Skin epidermis (tissue), 12 donors: Measurements from ENCODE around the gene PPEF1.
"Not testable (repeated sequence)": the region's sequence is repeated elsewhere in the genome, so short reads cannot be mapped to it uniquely, and the experiment has no call there.

ENCODE experiments used
- H3K27ac ChIP-seq, 21 experiments: fragments of 200-600 bp; sonication (generic) in 11 of 21; one replicate each; pipeline ENCODE4 v1.5.0; 2020; ENCODE audit warnings: mild to moderate bottlenecking in 3 of 21, inconsistent platforms in 2 of 21, moderate library complexity in 2 of 21
- H3K4me3 ChIP-seq, 7 experiments: fragments of 200-600 bp; sonication (generic) in 2 of 7; one replicate each; pipeline ENCODE4 v1.5.0; 2020; ENCODE audit warnings: inconsistent platforms in 2 of 7, mild to moderate bottlenecking in 2 of 7, moderate library complexity in 1 of 7

Gene PPEF1

GRCh38 chrX:18769812-18770573 is 62.5 kb downstream of the PPEF1 start:
- no peak overlapping the region for H3K4me3 ChIP-seq
- no peak overlapping the region for H3K27ac ChIP-seq

GRCh38 chrX:18789916-18790315 is 82.5 kb downstream of the PPEF1 start:
- H3K27ac ChIP-seq, result no peak overlapping the region

GRCh38 chrX:18792828-18793227 is 85.4 kb downstream of the PPEF1 start:
- Histone ChIP-seq H3K27ac (no peak overlapping the region), H3K4me3 (no peak overlapping the region)

More at GRCh38 chrX:18789916-18790315, 82.5 kb downstream of the PPEF1 start:
- H3K4me3 ChIP-seq, result no peak overlapping the region

GRCh38 chrX:18793601-18794089 is 86.2 kb downstream of the PPEF1 start:
- Histone ChIP-seq H3K4me3 (no peak overlapping the region), H3K27ac (no peak overlapping the region)

- Histone ChIP-seq H3K4me3 (no peak overlapping the region), H3K27ac (no peak overlapping the region)
Observed at GRCh38 chrX:18797141-18797540, 89.7 kb downstream of the PPEF1 start.

GRCh38 chrX:18799911-18800310 is 92.5 kb downstream of the PPEF1 start:
- H3K27ac ChIP-seq, result no peak overlapping the region

GRCh38 chrX:18809641-18810040 is 102.2 kb downstream of the PPEF1 start:
- H3K4me3 ChIP-seq, result no peak overlapping the region
- no peak overlapping the region for H3K27ac ChIP-seq

More at GRCh38 chrX:18799911-18800310, 92.5 kb downstream of the PPEF1 start:
- H3K4me3 ChIP-seq, result no peak overlapping the region

GRCh38 chrX:18810416-18810815 is 103.0 kb downstream of the PPEF1 start:
- H3K27ac ChIP-seq, result no peak overlapping the region
- no peak overlapping the region for H3K4me3 ChIP-seq

- H3K4me3 ChIP-seq, result no peak overlapping the region
- H3K27ac ChIP-seq, result no peak overlapping the region
Observed at GRCh38 chrX:18825375-18825774, 117.9 kb downstream of the PPEF1 start.

- Histone ChIP-seq H3K27ac (no peak overlapping the region), H3K4me3 (no peak overlapping the region)
Observed at GRCh38 chrX:18828832-18829404, 121.5 kb downstream of the PPEF1 start.

- Histone ChIP-seq H3K27ac (peak overlapping the region in 2 of 21 experiments; percentile 21 to 39), H3K4me3 (no peak overlapping the region)
Observed at GRCh38 chrX:18833071-18833731, 125.8 kb downstream of the PPEF1 start.

- H3K27ac ChIP-seq, result not testable (repeated sequence)
Observed at GRCh38 chrX:18847901-18848300, 140.5 kb downstream of the PPEF1 start.

GRCh38 chrX:18855919-18856644 is 148.6 kb downstream of the PPEF1 start:
- H3K27ac ChIP-seq, result peak overlapping the region in 4 of 21 experiments; percentile 1 to 22 (median 18)
- no peak overlapping the region for H3K4me3 ChIP-seq

More at GRCh38 chrX:18847901-18848300, 140.5 kb downstream of the PPEF1 start:
- H3K4me3 ChIP-seq, result not testable (repeated sequence)

GRCh38 chrX:18856645-18856997 is 149.2 kb downstream of the PPEF1 start:
- Histone ChIP-seq H3K4me3 (no peak overlapping the region), H3K27ac (peak overlapping the region in 4 of 21 experiments; percentile 1 to 22 (median 18))

GRCh38 chrX:18861511-18861910 is 154.1 kb downstream of the PPEF1 start:
- H3K4me3 ChIP-seq, result no peak overlapping the region
- H3K27ac ChIP-seq, result no peak overlapping the region

GRCh38 chrX:18864390-18864920 is 157.0 kb downstream of the PPEF1 start:
- no peak overlapping the region for H3K27ac ChIP-seq

GRCh38 chrX:18871161-18871890 is 163.9 kb downstream of the PPEF1 start:
- no peak overlapping the region for H3K4me3 ChIP-seq

More at GRCh38 chrX:18864390-18864920, 157.0 kb downstream of the PPEF1 start:
- no peak overlapping the region for H3K4me3 ChIP-seq

GRCh38 chrX:18871970-18872369 is 164.5 kb downstream of the PPEF1 start:
- Histone ChIP-seq H3K27ac (no peak overlapping the region), H3K4me3 (no peak overlapping the region)

More at GRCh38 chrX:18871161-18871890, 163.9 kb downstream of the PPEF1 start:
- H3K27ac ChIP-seq, result no peak overlapping the region

GRCh38 chrX:18872621-18873020 is 165.2 kb downstream of the PPEF1 start:
- Histone ChIP-seq H3K4me3 (no peak overlapping the region), H3K27ac (peak overlapping the region in 4 of 21 experiments; percentile 47 to 67 (median 56))
